Neural cell (in vitro differentiated cells): ENCODE data around the gene TRUB1. TPM values are rescaled to one million over a fixed set of nuclear protein-coding genes. Genes with fewer than 3 reads are reported as not detected.

Source experiments
- H2AFZ ChIP-seq: fragments of 200-600, 300-800 bp; sonication (generic), shearing (Covaris generic); 2 replicates; pipeline ENCODE4 v1.6.0; 2014; ENCODE audit warnings: low read depth, mild to moderate bottlenecking, antibody characterized with exemption, low read length, moderate library complexity
- H3F3A ChIP-seq: fragments of 200-600 bp; shearing (Covaris generic); 2 replicates; pipeline ENCODE4 v1.6.1; 2016; ENCODE audit warnings: mild to moderate bottlenecking, moderate library complexity, mixed read lengths, antibody characterized with exemption, low read length; ENCODE audit not compliant: insufficient read depth, poor library complexity, severe bottlenecking
- H3K27ac ChIP-seq: fragments of 200-600, 300-800 bp; sonication (generic), shearing (Covaris generic); 2 replicates; pipeline ENCODE4 v1.5.1; 2014; ENCODE audit warnings: mild to moderate bottlenecking, low read length, moderate library complexity
- H3K27me3 ChIP-seq: fragments of 300-800, 200-600 bp; sonication (generic), shearing (Covaris generic); 2 replicates; pipeline ENCODE4 v1.6.0; 2014; ENCODE audit warnings: mild to moderate bottlenecking, low read depth, low read length, moderate library complexity; ENCODE audit not compliant: insufficient read depth
- H3K36me3 ChIP-seq: fragments of 300-800, 200-600 bp; sonication (generic), shearing (Covaris generic); 2 replicates; pipeline ENCODE4 v1.5.1; 2014; ENCODE audit warnings: mild to moderate bottlenecking, antibody characterized with exemption, low read length, moderate library complexity; ENCODE audit not compliant: insufficient read depth
- H3K4me2 ChIP-seq: fragments of 300-800, 200-600 bp; sonication (generic), shearing (Covaris generic); 2 replicates; pipeline ENCODE4 v1.6.0; 2014; ENCODE audit warnings: mild to moderate bottlenecking, low read length
- H3K4me3 ChIP-seq: fragments of 300-800, 200-600 bp; sonication (generic), shearing (Covaris generic); 2 replicates; pipeline ENCODE4 v1.5.1; 2014; ENCODE audit warnings: mild to moderate bottlenecking, low read length, moderate library complexity
- H3K79me2 ChIP-seq: fragments of 200-600 bp; shearing (Covaris generic); replicated peaks from 2 replicates; pipeline ENCODE4 v1.6.0; 2014; ENCODE audit warnings: mild to moderate bottlenecking, low read length, moderate library complexity; ENCODE audit not compliant: insufficient read depth
- H3K9ac ChIP-seq: fragments of 300-800, 200-600 bp; sonication (generic), shearing (Covaris generic); 2 replicates; pipeline ENCODE4 v1.6.1; 2016; ENCODE audit warnings: mild to moderate bottlenecking, low read length, mixed read lengths
- H3K9me2 ChIP-seq: fragments of 200-600 bp; shearing (Covaris generic); 2 replicates; pipeline ENCODE4 v1.6.1; 2016; ENCODE audit warnings: mild to moderate bottlenecking, low read length, mixed read lengths; ENCODE audit not compliant: insufficient read depth
- H3K9me3 ChIP-seq: fragments of 200-600, 300-800 bp; sonication (generic), shearing (Covaris generic); 2 replicates; pipeline ENCODE4 v1.6.1; 2016; ENCODE audit warnings: mild to moderate bottlenecking, mixed run types, low read length, moderate library complexity, mixed read lengths
- H4K20me1 ChIP-seq: fragments of 200-600 bp; shearing (Covaris generic); 2 replicates; pipeline ENCODE4 v1.6.1; 2016; ENCODE audit warnings: mild to moderate bottlenecking, mixed run types; ENCODE audit not compliant: insufficient read depth
- CTCF ChIP-seq: fragments of 450-650 bp; IDR thresholded peaks from 2 replicates; pipeline ENCODE4 v1.5.1; 2014; ENCODE audit warnings: antibody characterized with exemption, mild to moderate bottlenecking, moderate library complexity; ENCODE audit not compliant: poor library complexity, severe bottlenecking
- EP300 ChIP-seq: fragments of 450-650 bp; conservative IDR thresholded peaks from 2 replicates; pipeline ENCODE4 v1.6.1; 2014; ENCODE audit warnings: antibody characterized with exemption, mild to moderate bottlenecking, moderate library complexity; ENCODE audit not compliant: poor library complexity, severe bottlenecking
- EZH2 ChIP-seq: fragments of 200-600, 300-800 bp; shearing (Covaris generic), sonication (generic); IDR thresholded peaks from 2 replicates; pipeline ENCODE4 v1.6.1; 2014; ENCODE audit warnings: antibody characterized with exemption, low read length, borderline replicate concordance, mild to moderate bottlenecking; ENCODE audit not compliant: insufficient read depth, poor library complexity, severe bottlenecking
- MXI1 ChIP-seq: fragments of 450-650 bp; conservative IDR thresholded peaks from 2 replicates; pipeline ENCODE4 v1.6.1; 2014; ENCODE audit warnings: antibody characterized with exemption, mild to moderate bottlenecking; ENCODE audit not compliant: poor library complexity, severe bottlenecking
- POLR2AphosphoS5 ChIP-seq: IDR thresholded peaks from 2 replicates; pipeline ENCODE4 v1.6.1; 2012
- RAD21 ChIP-seq: fragments of 450-650 bp; conservative IDR thresholded peaks from 2 replicates; pipeline ENCODE4 v1.6.1; 2014; ENCODE audit warnings: antibody characterized with exemption, mild to moderate bottlenecking, moderate library complexity
- REST ChIP-seq: IDR thresholded peaks from 2 replicates; pipeline ENCODE4 v1.6.1; 2012; ENCODE audit warnings: borderline replicate concordance
- SMC3 ChIP-seq: fragments of 450-650 bp; conservative IDR thresholded peaks from 2 replicates; pipeline ENCODE4 v1.6.1; 2014; ENCODE audit warnings: antibody characterized with exemption, mild to moderate bottlenecking, moderate library complexity; ENCODE audit not compliant: poor library complexity
- TAF1 ChIP-seq: IDR thresholded peaks from 2 replicates; pipeline ENCODE4 v1.6.1; 2012; ENCODE audit warnings: low read depth
- polyA plus RNA-seq: library from polyadenylated mRNA; depleted of rRNA; stranded (reverse); fragments of >200 nt; gene quantifications from 2 replicates; pipeline ENCODE4 v1.2.3, GENCODE V29; 2014

Gene TRUB1
- polyA plus RNA-seq, 1 donor from 2014 or later: 48.8 TPM

DNA sequence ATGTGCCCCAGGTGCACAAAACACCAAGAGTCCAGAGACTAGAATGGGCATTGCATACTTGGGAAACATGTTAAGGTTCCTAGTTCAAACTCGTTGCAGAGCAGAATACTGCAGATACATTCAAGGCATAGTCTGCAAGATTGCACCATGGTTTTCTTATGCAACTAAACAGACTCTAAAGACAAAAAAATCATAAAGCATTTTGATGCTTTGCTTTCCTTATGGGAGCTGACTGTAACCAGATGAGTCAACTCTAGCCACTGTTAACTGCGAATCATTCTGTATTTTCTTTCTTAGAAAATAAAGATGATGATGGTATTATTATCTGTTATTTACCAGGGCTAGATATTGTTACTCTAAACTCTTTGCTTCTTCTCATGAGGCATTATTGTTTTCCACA, 19.7 kb downstream of the TRUB1 start:
- peaks cover 4% of the 10 kb centered on the region for H3K79me2 ChIP-seq
- H4K20me1 ChIP-seq: no peaks in the 10 kb centered on the region

GRCh38 chr10:114962441-114962840, 24.4 kb downstream of the TRUB1 start:
- no peak overlapping the region for H2AFZ ChIP-seq
- no peaks in the 10 kb centered on the region for H3F3A ChIP-seq
- no peak overlapping the region for H3K27ac ChIP-seq
- TF ChIP-seq EP300 (no peak), SMC3 (no peak), EZH2 (no peak), TAF1 (no peak), REST (no peak), CTCF (no peak), POLR2AphosphoS5 (no peak)

More for the DNA sequence above, 19.7 kb downstream of the TRUB1 start:
- no peak for TF ChIP-seq MXI1
- no peak for TF ChIP-seq CTCF
- TF ChIP-seq POLR2AphosphoS5: no peak
- no peak for TF ChIP-seq SMC3
- no peak for TF ChIP-seq EP300
- TF ChIP-seq TAF1: no peak
- TF ChIP-seq RAD21: no peak
- TF ChIP-seq REST: no peak
- TF ChIP-seq EZH2: no peak
- no peaks in the 10 kb centered on the region for H3F3A ChIP-seq
- no peak overlapping the region for H2AFZ ChIP-seq
- no peak overlapping the region for H3K9ac ChIP-seq
- H3K4me3 ChIP-seq: no peak overlapping the region
- H3K36me3 ChIP-seq: no peaks in the 10 kb centered on the region
- H3K4me2 ChIP-seq: no peak overlapping the region
- H3K9me3 ChIP-seq: no peaks in the 10 kb centered on the region
- no peaks in the 10 kb centered on the region for H3K27me3 ChIP-seq
- no peak overlapping the region for H3K27ac ChIP-seq
- no peaks in the 10 kb centered on the region for H3K9me2 ChIP-seq

More at GRCh38 chr10:114962441-114962840, 24.4 kb downstream of the TRUB1 start:
- Histone ChIP-seq H3K9me2 (no peaks in the 10 kb centered on the region), H3K9me3 (peaks cover 7% of the 10 kb centered on the region), H3K4me2 (no peak overlapping the region), H3K4me3 (no peak overlapping the region), H3K79me2 (peaks cover 7% of the 10 kb centered on the region), H3K27me3 (no peaks in the 10 kb centered on the region), H3K36me3 (peaks cover 8% of the 10 kb centered on the region), H3K9ac (no peak overlapping the region), H4K20me1 (no peaks in the 10 kb centered on the region)
